ENCODE results near the gene FRMD4A. TPM values are rescaled to one million over a fixed set of nuclear protein-coding genes. Genes with fewer than 3 reads are reported as not detected.

FRMD4A gene
- total and polyA plus RNA-seq, 10 of the 15 experiments (the other 5 are each of a cell fraction or from before 2014, with no cell fraction given), result 17.8 to 75.2 (median 39.1) TPM

DNA sequence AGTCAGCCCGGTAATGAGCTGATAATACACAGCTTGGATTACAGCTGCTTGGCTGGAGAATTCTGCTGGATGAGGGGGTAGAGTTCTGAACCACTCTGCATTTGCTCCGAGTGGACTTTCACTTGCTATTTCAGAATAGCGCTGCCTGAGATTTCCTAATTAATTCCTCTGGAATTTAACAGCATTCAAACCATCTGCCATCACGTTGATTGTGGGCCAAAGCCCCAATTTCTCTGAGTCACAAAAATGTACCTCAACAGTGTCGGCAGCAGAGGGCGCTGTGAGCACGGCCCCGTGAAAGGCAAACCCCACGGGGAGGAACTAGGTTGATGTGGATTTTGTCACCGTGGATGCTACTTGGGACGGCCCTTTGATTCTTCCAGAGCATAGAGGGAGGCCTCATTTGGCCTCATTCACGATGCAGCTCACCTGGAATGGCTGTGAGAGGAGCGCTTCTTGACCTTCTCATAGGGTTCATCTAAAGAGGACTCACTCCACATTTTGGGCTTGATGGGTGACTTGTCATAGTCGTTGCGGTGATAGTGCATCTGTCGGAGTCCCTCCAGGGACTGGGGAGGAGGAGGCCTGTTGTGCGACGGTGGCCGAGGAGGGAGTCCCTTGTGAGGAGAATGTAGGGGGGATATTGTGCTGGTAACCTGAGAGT, 670.7 kb downstream of the FRMD4A start (continued):
- TF ChIP-seq RAD51 (IDR thresholded peaks at IDR 0.05), result no peak
- TF ChIP-seq TCF12 (IDR thresholded peaks at IDR 0.05; ENCODE audit: low read depth, low read length), result no peak
- TF ChIP-seq HSF1 (IDR thresholded peaks at IDR 0.05; ENCODE audit: low read depth, low read length), result no peak
- TF ChIP-seq ZBTB33 (IDR thresholded peaks at IDR 0.05), result no peak
- peak; percentile 71; the same call in 1 of the 2 replicates for TF ChIP-seq YY1 (IDR thresholded peaks at IDR 0.05; ENCODE audit: low read depth, low read length)
- TF ChIP-seq, protein P1, sequence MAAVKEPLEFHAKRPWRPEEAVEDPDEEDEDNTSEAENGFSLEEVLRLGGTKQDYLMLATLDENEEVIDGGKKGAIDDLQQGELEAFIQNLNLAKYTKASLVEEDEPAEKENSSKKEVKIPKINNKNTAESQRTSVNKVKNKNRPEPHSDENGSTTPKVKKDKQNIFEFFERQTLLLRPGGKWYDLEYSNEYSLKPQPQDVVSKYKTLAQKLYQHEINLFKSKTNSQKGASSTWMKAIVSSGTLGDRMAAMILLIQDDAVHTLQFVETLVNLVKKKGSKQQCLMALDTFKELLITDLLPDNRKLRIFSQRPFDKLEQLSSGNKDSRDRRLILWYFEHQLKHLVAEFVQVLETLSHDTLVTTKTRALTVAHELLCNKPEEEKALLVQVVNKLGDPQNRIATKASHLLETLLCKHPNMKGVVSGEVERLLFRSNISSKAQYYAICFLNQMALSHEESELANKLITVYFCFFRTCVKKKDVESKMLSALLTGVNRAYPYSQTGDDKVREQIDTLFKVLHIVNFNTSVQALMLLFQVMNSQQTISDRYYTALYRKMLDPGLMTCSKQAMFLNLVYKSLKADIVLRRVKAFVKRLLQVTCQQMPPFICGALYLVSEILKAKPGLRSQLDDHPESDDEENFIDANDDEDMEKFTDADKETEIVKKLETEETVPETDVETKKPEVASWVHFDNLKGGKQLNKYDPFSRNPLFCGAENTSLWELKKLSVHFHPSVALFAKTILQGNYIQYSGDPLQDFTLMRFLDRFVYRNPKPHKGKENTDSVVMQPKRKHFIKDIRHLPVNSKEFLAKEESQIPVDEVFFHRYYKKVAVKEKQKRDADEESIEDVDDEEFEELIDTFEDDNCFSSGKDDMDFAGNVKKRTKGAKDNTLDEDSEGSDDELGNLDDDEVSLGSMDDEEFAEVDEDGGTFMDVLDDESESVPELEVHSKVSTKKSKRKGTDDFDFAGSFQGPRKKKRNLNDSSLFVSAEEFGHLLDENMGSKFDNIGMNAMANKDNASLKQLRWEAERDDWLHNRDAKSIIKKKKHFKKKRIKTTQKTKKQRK (IDR thresholded peaks at IDR 0.05; ENCODE audit: low read depth, low read length), result no peak
- TF ChIP-seq RAD21 (IDR thresholded peaks at IDR 0.05; ENCODE audit: insufficient read depth, low read depth, low read length), result peak; percentile 99
- TF ChIP-seq IKZF2 (IDR thresholded peaks at IDR 0.05), result no peak
- TF ChIP-seq GATAD2B (conservative IDR thresholded peaks at IDR 0.05; ENCODE audit: low read depth), result no peak; the same call in 1 of the 2 replicates
- TF ChIP-seq SIN3A (IDR thresholded peaks at IDR 0.05; ENCODE audit: low read depth, low read length), result no peak
- 0 out of 3 replicates have a peak, but pooled peaks have one; percentile 7 for TF ChIP-seq POU2F2 (IDR thresholded peaks at IDR 0.05; ENCODE audit: borderline replicate concordance, low read depth, low read length)
- TF ChIP-seq, protein P2, sequence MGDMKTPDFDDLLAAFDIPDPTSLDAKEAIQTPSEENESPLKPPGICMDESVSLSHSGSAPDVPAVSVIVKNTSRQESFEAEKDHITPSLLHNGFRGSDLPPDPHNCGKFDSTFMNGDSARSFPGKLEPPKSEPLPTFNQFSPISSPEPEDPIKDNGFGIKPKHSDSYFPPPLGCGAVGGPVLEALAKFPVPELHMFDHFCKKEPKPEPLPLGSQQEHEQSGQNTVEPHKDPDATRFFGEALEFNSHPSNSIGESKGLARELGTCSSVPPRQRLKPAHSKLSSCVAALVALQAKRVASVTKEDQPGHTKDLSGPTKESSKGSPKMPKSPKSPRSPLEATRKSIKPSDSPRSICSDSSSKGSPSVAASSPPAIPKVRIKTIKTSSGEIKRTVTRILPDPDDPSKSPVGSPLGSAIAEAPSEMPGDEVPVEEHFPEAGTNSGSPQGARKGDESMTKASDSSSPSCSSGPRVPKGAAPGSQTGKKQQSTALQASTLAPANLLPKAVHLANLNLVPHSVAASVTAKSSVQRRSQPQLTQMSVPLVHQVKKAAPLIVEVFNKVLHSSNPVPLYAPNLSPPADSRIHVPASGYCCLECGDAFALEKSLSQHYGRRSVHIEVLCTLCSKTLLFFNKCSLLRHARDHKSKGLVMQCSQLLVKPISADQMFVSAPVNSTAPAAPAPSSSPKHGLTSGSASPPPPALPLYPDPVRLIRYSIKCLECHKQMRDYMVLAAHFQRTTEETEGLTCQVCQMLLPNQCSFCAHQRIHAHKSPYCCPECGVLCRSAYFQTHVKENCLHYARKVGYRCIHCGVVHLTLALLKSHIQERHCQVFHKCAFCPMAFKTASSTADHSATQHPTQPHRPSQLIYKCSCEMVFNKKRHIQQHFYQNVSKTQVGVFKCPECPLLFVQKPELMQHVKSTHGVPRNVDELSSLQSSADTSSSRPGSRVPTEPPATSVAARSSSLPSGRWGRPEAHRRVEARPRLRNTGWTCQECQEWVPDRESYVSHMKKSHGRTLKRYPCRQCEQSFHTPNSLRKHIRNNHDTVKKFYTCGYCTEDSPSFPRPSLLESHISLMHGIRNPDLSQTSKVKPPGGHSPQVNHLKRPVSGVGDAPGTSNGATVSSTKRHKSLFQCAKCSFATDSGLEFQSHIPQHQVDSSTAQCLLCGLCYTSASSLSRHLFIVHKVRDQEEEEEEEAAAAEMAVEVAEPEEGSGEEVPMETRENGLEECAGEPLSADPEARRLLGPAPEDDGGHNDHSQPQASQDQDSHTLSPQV (IDR thresholded peaks at IDR 0.05), result no peak
- no peak for TF ChIP-seq BHLHE40 (IDR thresholded peaks at IDR 0.05; ENCODE audit: borderline replicate concordance in 1 of 2, low read depth in 2 of 2, low read length in 1 of 2)
- no peak for TF ChIP-seq PML (IDR thresholded peaks at IDR 0.05; ENCODE audit: low read length)
- TF ChIP-seq BCL11A (IDR thresholded peaks at IDR 0.05; ENCODE audit: low read depth, low read length), result no peak
- no peak for TF ChIP-seq ZBED1 (IDR thresholded peaks at IDR 0.05; ENCODE audit: borderline replicate concordance)
- TF ChIP-seq RUNX3 (IDR thresholded peaks at IDR 0.05; ENCODE audit: low read length), result 0 out of 2 replicates have a peak, but pooled peaks have one; percentile 5
- TF ChIP-seq CREM (IDR thresholded peaks at IDR 0.05; ENCODE audit: low read depth), result no peak
- TF ChIP-seq MYB (IDR thresholded peaks at IDR 0.05; ENCODE audit: borderline replicate concordance, low read depth, low read length), result no peak
- TF ChIP-seq SRF (IDR thresholded peaks at IDR 0.05; ENCODE audit: low read depth in 2 of 2, low read length in 2 of 2), result no peak
- TF ChIP-seq TCF7 (IDR thresholded peaks at IDR 0.05; ENCODE audit: borderline replicate concordance), result no peak

Measured in GM12878 (cell line).